Hepatocyte (in vitro differentiated cells): ENCODE measurements around the gene RIPK4. TPM values are rescaled to one million over a fixed set of nuclear protein-coding genes. Genes with fewer than 3 reads are reported as not detected.

Experiments
- DNase-seq: peaks from one replicate; pipeline ENCODE4 v3.0.0-alpha.2; 2016; ENCODE audit warnings: low spot score
- H2AFZ ChIP-seq: fragments of 200-600 bp; sonication (generic); 2 replicates; pipeline ENCODE4 v1.6.0; 2016; ENCODE audit warnings: antibody characterized with exemption, mild to moderate bottlenecking
- H3K27ac ChIP-seq: fragments of 200-600 bp; sonication (generic); 2 replicates; pipeline ENCODE4 v1.5.1; 2016; ENCODE audit warnings: mild to moderate bottlenecking
- H3K27me3 ChIP-seq: fragments of 200-600 bp; sonication (generic); 2 replicates; pipeline ENCODE4 v1.6.1; 2016
- H3K36me3 ChIP-seq: fragments of 200-600 bp; sonication (generic); replicated peaks from 2 replicates; pipeline ENCODE4 v1.5.1; 2016; ENCODE audit warnings: low read depth; ENCODE audit not compliant: insufficient read depth
- H3K4me1 ChIP-seq: fragments of 200-600 bp; sonication (generic); 2 replicates; pipeline ENCODE4 v1.5.1; 2016; ENCODE audit warnings: mild to moderate bottlenecking, moderate library complexity; ENCODE audit not compliant: insufficient read depth
- H3K4me2 ChIP-seq: fragments of 200-600 bp; sonication (generic); 2 replicates; pipeline ENCODE4 v1.6.0; 2016
- H3K4me3 ChIP-seq: fragments of 200-600 bp; sonication (generic); 2 replicates; pipeline ENCODE4 v1.5.1; 2016; ENCODE audit warnings: mild to moderate bottlenecking
- H3K79me2 ChIP-seq: fragments of 200-600 bp; sonication (generic); 2 replicates; pipeline ENCODE4 v1.6.0; 2017; ENCODE audit warnings: mild to moderate bottlenecking
- H3K9me2 ChIP-seq: fragments of 200-600 bp; sonication (generic); replicated peaks from 2 replicates; pipeline ENCODE4 v1.6.0; 2017; ENCODE audit warnings: mild to moderate bottlenecking; ENCODE audit not compliant: insufficient read depth
- H3K9me3 ChIP-seq: fragments of 200-600 bp; sonication (generic); 2 replicates; pipeline ENCODE4 v1.5.1; 2016; ENCODE audit warnings: low read depth, mild to moderate bottlenecking
- H4K20me1 ChIP-seq: fragments of 200-600 bp; sonication (generic); 2 replicates; pipeline ENCODE4 v1.6.0; 2016; ENCODE audit warnings: mild to moderate bottlenecking; ENCODE audit not compliant: insufficient read depth, poor library complexity, severe bottlenecking
- EZH2 ChIP-seq: fragments of 200-600 bp; sonication (generic); IDR thresholded peaks from 2 replicates; pipeline ENCODE4 v1.6.1; 2016; ENCODE audit warnings: antibody characterized with exemption, mild to moderate bottlenecking, borderline replicate concordance
- EZH2phosphoT487 ChIP-seq: fragments of 200-600 bp; sonication (generic); IDR thresholded peaks from one replicate; pipeline ENCODE4 v1.6.1; 2018; ENCODE audit warnings: antibody characterized with exemption, mild to moderate bottlenecking, low read depth, moderate library complexity; ENCODE audit not compliant: unreplicated experiment, severe bottlenecking
- WGBS: methylation state at CpG from one replicate; pipeline ENCODE4 v1.1.6; 2016; ENCODE audit warnings: low lambda C conversion rate; ENCODE audit errors: missing lambda C conversion rate; 5-methylcytosine and 5-hydroxymethylcytosine counted together
- polyA plus RNA-seq: library from polyadenylated mRNA; unstranded; fragments of >200 nt; fragmentation: Nextera tagmentation; extraction: Ambion mirVana; gene quantifications from 2 replicates; pipeline ENCODE4 v1.2.1, GENCODE V29; 2016
- total RNA-seq: library from RNA; depleted of rRNA; stranded (reverse); fragments of >200 nt; gene quantifications from 2 replicates; pipeline ENCODE4 v1.2.3, GENCODE V29; 2014
- TF ChIP-seq, protein P1 (sequence below): fragments of 200-600 bp; sonication (generic); IDR thresholded peaks from 2 replicates; pipeline ENCODE4 v1.5.1; 2016; ENCODE audit warnings: antibody characterized with exemption, mild to moderate bottlenecking; ENCODE audit not compliant: poor library complexity

The RIPK4 gene
- total and polyA plus RNA-seq, 2 experiments from 2014 or later: 28.1 to 32.8 TPM

DNA sequence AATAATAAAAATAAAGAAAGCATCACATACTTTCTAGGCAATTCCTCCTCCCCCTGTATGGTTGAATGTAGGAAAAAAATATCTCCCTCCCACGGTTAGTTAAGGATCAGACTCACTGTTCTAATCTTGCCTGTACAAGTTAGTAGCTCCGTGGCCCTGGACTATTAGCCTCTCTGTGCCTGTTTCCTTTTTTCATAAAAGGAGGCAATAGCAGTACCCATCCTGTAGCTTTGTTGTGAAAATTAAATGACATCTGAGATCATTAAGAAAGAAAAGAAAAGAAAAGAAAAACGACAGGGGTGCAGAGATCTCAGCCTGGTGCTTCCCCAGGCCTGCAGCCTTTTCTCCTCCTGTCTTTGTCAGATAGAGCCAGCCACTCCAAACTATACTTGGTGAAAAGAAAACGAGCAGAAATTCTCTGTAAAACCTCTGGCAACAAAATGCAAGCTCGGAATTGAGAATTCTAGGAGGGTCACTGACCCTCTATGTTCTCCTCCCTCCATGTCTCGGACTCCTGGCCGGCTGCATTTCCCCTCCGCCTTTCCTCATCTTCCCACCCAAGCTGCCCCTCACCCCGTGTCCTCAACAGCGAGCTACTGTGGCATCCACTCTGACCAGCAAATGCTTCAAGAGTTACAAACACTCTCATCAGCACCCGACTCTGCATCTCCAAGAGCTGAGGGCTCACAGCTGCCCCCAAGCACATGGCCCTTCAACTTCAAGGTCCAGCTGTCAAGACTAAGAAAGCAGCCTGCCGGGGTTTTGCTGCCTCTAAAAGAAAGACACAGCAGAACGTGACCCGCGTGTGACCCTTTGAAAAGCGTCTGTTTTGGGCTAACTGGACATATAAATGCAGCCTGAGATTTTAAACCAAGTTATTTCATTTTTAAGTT is 13.6 kb downstream of the RIPK4 start:
- peaks cover 88% of the 10 kb centered on the region for H3K79me2 ChIP-seq
- H4K20me1 ChIP-seq: peaks cover 77% of the 10 kb centered on the region
- no peaks in the 10 kb centered on the region for H3K9me3 ChIP-seq
- no peak overlapping the region for H3K4me3 ChIP-seq
- H3K27me3 ChIP-seq: no peaks in the 10 kb centered on the region
- WGBS: 74% methylated on average over 16 of the region's 16 CpGs
- peaks cover 32% of the 10 kb centered on the region for H3K4me1 ChIP-seq
- no peak for TF ChIP-seq EZH2phosphoT487
- no peak for TF ChIP-seq EZH2
- TF ChIP-seq, protein P1, sequence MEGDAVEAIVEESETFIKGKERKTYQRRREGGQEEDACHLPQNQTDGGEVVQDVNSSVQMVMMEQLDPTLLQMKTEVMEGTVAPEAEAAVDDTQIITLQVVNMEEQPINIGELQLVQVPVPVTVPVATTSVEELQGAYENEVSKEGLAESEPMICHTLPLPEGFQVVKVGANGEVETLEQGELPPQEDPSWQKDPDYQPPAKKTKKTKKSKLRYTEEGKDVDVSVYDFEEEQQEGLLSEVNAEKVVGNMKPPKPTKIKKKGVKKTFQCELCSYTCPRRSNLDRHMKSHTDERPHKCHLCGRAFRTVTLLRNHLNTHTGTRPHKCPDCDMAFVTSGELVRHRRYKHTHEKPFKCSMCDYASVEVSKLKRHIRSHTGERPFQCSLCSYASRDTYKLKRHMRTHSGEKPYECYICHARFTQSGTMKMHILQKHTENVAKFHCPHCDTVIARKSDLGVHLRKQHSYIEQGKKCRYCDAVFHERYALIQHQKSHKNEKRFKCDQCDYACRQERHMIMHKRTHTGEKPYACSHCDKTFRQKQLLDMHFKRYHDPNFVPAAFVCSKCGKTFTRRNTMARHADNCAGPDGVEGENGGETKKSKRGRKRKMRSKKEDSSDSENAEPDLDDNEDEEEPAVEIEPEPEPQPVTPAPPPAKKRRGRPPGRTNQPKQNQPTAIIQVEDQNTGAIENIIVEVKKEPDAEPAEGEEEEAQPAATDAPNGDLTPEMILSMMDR: no peak
- no peaks in the 10 kb centered on the region for H3K36me3 ChIP-seq
- no peak for DNase-seq
- H2AFZ ChIP-seq: no peak overlapping the region
- no peak overlapping the region for H3K4me2 ChIP-seq
- H3K27ac ChIP-seq: no peak overlapping the region
- no peaks in the 10 kb centered on the region for H3K9me2 ChIP-seq

DNA sequence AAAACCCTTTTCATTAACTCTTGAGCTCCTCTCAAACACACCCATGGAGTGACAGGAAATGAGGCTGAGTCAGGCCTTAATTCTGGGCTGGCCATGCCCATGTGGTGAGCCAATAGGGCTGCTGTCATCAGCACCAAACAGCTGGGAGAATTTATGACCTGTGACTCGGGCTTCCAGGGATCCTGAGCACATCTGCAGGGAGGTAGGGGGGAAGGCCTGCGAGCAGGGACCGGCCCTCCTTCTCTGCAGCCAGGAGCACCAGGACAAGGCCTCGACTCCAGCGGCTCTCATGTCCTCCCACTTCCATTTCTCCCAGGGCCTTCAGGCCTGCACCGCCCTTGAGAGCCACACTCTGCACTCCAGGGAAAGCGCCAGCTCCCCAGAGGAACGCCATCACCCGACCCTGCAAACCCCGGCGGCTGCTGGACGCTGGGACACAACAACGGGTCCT is 14.6 kb downstream of the RIPK4 start:
- Histone ChIP-seq H3K4me2 (peak overlapping the region; percentile 50), H2AFZ (no peak overlapping the region), H3K4me3 (no peak overlapping the region), H3K9me2 (no peaks in the 10 kb centered on the region), H3K79me2 (peaks cover 89% of the 10 kb centered on the region), H4K20me1 (peaks cover 68% of the 10 kb centered on the region), H3K9me3 (no peaks in the 10 kb centered on the region), H3K27ac (peak overlapping the region; percentile 72), H3K36me3 (no peaks in the 10 kb centered on the region), H3K4me1 (peaks cover 32% of the 10 kb centered on the region), H3K27me3 (no peaks in the 10 kb centered on the region)
- DNase-seq: peak; percentile 48
- 68% methylated on average over 13 of the region's 13 CpGs for WGBS
- TF ChIP-seq EZH2: no peak
- TF ChIP-seq, protein P1: no peak
- TF ChIP-seq EZH2phosphoT487: no peak

DNA sequence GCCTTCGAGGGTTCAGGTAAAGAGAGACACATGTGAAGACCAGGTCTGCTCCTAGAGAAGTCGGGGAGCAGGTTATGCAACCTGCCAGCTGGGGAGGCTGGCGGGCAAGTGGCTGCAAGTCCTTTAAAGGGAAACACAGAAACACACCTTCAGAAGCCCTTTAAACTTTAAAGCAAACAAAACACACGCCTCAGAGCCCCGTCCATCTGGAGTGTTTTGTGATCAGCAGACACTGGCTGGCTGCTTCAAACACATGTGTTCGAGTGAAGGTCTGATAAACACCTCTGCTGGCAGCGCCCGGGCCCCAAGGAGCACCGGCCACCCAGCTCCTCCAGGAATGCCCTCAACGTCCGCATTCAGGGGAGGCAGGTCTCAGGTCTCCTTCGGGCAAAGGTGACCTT is 15.2 kb downstream of the RIPK4 start:
- Histone ChIP-seq H3K27ac (peak overlapping the region; percentile 72), H3K4me2 (peak overlapping the region; percentile 50), H3K79me2 (peaks cover 89% of the 10 kb centered on the region), H3K9me3 (no peaks in the 10 kb centered on the region), H3K9me2 (no peaks in the 10 kb centered on the region), H3K27me3 (no peaks in the 10 kb centered on the region), H3K4me1 (peaks cover 32% of the 10 kb centered on the region), H2AFZ (no peak overlapping the region), H4K20me1 (peaks cover 62% of the 10 kb centered on the region), H3K4me3 (no peak overlapping the region), H3K36me3 (no peaks in the 10 kb centered on the region)
- DNase-seq: peak; percentile 63
- TF ChIP-seq EZH2: no peak
- TF ChIP-seq, protein P1: no peak
- TF ChIP-seq EZH2phosphoT487: no peak
- 19% methylated on average over 12 of the region's 12 CpGs for WGBS
